ENCODE measurements around the gene CCDC178. TPM values are rescaled to one million over a fixed set of nuclear protein-coding genes. Genes with fewer than 3 reads are reported as not detected.

CCDC178 gene
- not detected in 2 replicates for total RNA-seq

GRCh38 chr18:33440060-33441043 lies at the start of gene CCDC178:
CCDC178 (minus strand) TSS chr18:33440721; CDS start chr18:33412088, 28,633 bp downstream.

Other genes with a start within 250 kb of the CCDC178 start
- under 0.01 and 0.34 TPM in 2 replicates for gene ASXL3, start 137.5 kb upstream of the CCDC178 start, total RNA-seq